GM21825 (cell line): ENCODE data around the gene INKA1.

ENCODE experiments used
- ATAC-seq: cut with Tn5 transposase; IDR thresholded peaks from one replicate; pipeline ENCODE4 v1.9.1; 2021; ENCODE audit warnings: mild to moderate bottlenecking, moderate library complexity; ENCODE audit not compliant: unreplicated experiment

INKA1 gene

DNA sequence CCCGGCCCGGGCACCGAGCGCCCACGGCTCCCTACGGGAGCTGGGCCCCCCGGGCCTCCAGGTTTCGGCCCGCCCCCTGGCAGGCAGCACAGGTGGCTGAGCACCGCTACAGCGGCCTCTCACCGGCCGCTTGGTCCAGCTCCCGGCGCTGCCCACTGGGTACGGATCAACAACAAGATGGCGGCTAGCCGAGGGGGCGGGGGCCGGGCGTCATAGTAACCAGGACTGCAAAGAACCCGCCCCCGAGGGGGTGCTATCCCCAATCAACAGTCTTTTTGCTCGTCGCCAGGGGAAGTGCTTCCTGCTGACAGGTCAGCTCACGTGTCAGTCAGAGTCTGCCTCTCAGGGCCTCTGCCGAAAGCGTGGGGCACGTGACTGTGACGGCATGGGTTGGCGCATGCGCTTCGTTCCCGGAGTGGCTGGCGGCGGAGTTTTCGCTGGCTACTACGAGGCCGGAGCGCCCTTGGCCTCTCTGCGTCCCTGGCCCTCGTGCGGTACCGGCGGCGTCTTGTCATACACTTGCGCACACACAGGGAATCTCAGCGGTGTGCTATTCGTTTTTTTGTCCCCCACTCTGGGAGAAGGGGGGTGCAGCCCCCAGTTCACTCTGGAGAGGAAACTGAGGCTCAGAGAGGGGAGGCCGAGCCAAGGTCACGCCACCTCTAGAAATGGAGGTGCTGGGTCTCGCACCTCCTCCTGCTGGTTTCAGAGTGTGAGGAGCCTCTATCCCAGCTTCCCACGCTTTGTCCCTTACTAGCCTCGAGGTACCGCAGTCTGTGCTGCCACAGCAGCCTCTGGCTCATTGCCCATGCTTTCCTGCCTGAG lies 16.5 kb upstream of the INKA1 start, which contains the start of gene IP6K1:
Gene IP6K1, minus strand, starts transcription at position 186 of the 825 bp plus-strand sequence. CDS start 38,502 bp downstream, outside the sequence.
- peak; percentile 96 for ATAC-seq

DNA sequence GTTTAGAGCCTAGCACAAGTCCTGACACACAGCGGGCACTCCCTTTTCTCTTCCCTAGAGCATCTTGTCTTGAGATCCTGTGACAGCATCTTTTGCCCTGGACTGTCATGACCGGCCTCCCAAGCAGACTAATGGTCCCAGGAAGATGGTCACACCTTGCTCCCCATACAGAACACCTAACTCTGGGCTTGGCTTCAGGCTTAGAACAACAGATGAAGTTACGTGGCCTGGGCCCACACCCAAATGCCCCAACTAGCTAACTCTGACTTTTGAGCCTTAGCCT lies 15.9 kb upstream of the INKA1 start:
- no peak for ATAC-seq

DNA sequence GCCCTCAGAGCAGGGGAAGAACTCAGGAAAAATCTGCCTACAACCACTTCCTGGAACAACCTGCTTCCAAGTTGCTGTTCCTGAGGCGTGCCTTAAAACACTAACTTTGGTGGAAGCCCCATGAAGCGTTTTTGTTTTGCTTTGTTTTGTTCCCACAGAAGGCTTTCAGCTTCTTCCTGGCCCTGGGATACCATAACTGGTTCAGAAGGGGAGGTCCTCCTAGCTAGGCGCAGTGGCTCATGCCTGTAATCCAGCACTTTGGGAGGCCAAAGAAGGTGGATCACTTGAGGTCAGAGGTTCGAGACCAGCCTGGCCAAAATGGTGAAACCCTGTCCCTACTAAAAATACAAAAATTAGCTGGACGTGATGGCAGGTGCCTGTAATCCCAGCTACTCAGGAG lies 15.5 kb upstream of the INKA1 start:
- ATAC-seq = no peak

DNA sequence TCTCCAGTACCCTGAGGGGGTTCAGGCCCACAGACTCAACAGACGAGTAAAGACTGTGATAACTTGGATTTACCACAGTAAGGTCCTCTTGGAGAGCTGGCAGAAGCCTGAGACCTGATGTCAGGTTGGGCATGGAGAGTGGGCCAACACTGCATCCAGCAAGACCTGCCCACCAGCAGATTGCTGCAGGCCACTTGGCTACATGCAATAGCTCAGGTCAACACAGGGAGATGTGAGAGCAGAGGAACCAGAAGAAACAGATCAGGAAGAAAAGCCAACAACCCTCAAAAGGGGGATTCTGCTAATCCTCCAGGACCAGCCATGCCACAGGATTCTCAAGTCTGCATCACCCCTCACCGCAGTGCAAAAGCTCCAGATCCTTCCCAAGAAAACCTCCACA lies 15.0 kb upstream of the INKA1 start:
- ATAC-seq = no peak

DNA sequence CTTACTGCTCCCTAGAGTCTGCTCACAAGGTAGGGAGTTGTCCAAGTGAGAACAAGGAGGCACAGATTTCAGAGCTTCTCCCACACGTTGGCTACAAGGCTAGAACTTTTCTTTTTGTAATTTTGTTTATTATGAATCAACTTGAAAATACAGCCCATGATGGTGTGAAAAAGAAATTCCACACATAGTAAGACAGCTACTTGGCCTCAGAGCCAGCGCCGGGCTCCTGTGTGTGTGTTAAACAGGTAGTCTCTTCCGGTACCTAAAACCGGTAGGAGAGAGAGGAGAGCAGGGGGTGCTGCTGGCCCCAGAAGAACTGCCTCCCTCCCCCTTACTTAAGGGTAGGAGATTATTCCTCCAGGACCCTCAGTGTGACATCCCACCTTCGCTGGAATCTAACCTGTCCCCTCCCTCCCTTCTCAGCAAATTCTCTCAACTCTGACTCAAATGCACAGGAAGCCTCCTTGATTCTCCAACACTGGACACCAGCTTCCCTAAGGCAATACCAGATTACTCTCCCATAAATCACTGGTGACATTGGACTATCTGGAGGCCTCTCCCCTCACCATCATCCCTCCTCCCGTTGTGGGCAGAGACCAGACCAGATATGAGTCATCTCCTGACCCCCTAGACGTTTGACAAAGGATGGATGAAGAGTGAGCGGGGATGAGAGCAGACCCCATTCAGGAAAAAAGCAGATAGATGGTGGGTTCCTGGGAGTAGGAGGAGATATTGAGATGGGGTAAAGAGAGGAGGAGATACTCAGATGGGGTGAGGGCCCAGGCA lies 12.2 kb upstream of the INKA1 start:
- ATAC-seq = no peak

DNA sequence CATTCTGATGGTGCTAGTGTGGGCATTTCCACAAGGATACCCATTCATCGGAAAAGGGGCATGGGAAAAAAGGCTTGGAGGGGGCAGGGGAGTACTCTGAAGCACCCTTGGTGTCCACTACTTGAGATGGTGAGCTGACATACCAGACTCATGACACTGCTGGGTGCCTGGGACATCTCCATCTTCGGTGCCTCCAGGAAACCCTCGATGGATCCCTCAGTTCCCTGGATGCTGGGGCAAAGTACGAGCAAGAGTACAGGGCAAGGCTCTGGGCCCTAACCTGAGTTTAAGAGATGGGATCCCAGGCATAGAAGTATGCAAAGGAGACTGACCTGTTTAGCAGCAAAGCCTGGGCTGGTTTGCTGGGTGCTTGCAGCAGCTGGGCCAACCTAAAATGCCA lies 11.5 kb upstream of the INKA1 start:
- ATAC-seq = no peak

DNA sequence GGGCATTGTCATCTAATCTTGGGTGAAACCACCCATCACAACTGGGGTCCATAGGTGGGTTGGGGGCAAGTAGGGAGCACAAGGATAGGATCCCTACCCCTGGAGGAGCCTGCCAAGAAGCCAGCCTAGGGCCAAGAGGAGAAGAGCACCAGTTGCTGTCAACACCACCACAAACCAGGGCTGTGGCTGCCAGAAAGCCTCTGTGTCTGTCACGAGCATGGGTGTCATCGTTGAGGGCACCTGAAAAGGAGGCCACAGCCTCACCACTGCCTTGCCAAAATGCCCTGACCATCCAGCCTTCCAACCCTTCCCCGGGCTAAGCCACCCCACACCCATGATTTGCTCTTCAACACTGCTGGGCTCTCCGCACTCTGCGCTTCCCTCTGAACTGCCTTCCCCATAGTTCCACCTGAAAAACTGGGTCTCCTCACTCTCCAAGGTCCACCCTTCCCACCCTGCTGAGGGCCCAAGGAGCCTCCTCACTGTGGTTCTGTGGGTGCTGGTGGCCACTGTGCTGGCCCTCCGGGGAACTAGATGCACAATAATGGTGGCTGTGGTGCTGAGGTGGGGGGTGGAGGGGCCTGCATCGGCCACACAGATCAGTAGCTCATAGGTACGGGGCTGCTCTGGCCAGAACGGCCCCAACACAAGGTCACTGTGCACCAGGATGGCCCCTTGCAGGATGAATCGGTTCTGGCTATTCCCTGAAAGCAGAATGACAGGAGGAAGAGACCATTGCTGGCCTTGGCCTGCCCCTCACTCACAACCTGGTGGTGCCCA lies 10.5 kb upstream of the INKA1 start:
- ATAC-seq = no peak

DNA sequence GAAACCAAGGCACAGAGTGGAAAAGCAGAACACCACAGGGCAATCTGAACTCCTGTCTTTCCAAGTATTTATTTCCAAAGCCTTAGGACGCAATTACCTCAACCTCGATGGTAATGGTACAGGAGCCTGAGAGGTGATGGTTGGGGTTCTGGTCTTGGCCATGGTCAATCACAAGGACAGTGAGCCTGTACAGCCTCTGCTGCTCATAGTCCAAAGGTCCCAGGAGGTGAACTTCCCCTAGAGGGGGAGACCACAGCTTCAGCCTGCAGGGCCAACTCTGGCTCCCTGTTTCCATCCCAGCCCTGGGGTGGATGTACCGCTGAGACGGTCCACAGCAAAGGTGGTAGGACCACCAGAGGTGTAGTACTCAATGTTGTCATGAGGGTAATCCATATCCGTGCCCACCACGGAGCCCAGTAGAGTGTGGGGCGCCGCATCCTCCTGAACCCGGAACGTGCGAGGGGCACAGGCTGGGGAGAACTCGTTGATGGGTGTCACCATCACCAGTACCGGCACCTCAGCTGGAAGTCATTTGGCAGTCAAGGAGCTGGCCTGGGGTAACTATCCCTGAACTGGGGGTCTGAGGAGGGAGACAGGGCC lies 9.5 kb upstream of the INKA1 start:
- no peak for ATAC-seq

DNA sequence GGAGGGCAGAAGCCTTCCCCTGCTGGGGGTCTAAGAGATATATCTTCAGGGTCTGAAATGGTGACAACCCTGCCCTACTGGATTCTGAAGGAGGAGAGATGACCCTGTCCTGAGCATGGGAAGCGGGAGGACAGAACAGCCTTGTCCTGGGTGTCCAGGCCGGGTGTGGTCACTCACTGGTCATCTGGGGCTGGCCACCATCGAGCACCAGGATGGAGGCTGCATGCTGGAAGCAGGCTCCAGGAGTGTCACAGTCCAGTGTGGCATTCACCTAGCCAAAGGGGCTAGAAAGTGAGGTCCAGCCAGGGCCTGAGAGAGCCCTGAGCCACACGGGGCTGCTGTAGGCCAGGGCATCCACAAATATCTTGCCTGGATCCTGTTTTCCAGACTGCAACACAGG lies 8.6 kb upstream of the INKA1 start:
- no peak for ATAC-seq

DNA sequence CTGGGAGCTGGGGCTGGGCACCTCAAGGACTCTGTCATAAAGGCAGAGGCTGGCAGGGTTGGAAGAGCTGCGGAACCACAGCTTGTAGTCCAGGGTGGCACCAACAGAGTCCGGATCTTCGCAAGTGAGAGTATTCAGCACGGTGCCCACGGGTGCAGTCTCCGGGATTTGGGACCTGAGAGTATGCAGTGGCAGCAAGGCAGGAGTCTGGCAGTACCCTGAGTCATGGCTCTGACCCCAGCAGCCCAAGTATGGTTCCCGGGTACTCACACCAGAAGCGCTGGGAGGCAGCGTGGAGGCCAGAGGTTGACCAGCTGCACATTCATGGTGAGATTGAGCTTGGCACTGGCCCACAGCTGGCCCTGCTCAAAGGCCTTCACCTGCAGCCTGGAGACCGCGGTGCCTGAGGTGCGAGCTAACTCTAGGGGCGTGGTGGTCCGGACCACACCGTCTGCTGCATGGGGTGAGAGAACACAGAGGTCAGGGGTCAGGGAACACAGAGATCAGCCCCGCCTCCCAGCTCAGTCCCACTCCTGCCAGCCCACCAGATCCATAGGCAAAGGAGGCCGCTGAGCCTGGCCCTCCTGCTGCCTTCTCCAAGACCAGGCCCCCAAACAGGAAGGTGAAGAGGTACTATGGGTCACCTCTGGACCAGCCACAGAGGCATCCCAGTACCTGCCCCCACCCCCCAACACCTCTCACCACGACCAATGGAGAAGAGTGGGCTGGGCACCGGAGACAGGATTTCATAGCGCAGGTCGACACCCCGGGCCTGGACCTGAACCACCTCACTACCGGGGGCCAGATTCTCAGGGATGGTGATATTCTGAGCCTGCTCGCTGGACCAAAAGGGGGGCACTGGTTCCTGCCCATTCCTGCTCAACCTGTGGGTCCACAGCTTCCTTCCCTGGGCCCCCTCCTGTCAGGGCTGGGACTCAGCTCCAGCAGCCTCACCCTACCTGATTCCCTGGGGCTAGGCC lies 7.8 kb upstream of the INKA1 start:
- ATAC-seq = no peak

DNA sequence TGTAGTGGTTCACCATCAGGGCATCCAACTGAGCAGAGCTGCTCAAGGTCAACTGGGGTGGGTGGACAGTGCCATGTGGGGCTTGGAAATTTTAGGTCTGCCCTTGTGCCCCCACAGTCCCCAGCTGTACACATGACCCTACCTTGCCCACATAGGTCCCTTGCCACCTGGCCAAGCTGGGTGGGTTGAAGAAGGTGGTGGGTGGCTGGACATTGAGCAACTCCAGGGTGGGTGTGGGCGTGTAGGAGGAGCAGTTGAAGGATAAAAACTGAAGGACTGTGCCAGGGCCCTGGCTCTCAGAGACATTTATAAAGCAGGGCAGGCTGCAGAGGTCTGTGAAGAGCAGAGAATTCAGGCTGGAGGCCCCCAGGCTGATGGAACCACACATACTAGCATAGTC lies 4.0 kb upstream of the INKA1 start:
- ATAC-seq = no peak

DNA sequence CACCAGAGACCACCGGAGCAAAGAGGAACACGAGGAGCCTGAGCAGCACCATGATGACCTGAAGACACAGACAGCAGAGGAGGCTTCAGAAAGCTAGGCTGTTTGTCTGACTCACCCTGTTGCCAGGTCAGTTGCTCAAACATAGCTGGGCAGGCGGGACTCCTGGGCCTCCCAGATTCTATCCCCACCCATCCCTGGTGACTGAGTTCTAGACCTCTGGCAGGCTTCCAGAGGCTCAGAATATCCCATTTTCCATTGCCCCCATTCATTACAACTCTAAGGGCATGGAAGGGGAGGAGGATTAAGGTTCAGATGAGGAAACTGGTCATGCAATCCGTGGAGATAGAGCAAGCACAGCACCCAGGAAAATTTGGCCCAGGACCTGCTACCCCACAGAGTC lies 3.3 kb upstream of the INKA1 start, which contains the start of gene CDHR4:
Gene CDHR4, minus strand, starts transcription at position 113 of the 400 bp plus-strand sequence. Its CDS starts 61 bp downstream, at position 52.
- ATAC-seq = no peak

DNA sequence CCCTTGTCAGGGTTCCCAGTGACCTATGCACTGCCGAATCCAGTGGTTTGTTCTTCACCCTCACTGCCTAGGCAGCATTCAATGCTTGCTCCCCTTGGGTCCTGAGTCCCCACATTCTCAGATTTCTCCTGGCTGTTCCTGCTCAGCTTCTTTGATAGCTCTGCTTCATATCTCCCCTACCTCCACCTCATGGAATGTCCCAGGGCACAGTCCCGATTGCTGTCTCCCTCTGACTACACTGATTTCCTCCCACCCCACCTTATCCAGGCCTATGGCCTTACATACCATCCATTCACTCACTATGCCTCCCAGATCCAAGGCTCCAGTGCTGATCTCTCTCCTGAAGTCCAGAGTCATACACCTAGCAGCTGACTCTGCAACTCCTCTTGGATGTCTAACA lies 1.9 kb upstream of the INKA1 start:
- ATAC-seq = no peak

DNA sequence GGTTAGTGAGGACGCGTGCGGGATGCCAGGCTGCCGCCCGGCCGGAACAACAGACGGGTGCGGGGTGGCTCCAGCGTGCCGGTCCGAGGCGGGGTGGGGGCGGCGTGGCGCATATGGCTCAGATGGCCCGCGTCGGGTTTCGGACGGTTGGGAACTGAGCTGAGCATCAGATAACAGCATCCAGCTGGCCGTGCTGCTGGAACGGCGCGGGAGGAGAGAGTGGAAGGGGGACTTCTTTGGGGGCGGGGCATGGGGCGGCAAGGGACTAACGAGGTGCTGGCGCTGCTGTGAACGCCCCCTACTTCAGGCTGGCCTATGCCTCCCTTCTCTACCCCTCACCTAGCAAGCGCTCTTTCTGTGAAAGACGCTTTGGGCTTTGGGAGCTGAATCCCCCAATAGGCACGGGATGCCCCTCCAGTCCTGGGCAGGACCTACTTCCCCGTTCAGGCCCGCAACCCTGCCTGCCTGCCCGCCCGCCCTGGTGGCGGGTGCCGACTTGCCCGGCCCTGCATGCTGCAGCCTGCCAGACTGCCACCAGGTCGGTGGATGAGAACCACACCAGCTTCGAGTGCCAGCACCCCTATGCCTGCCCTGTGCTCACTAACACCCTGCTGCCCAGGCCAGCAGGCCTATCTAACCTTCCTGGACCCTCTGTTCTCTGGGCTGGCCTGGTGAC lies 542 bp downstream of the INKA1 start:
- no peak for ATAC-seq

DNA sequence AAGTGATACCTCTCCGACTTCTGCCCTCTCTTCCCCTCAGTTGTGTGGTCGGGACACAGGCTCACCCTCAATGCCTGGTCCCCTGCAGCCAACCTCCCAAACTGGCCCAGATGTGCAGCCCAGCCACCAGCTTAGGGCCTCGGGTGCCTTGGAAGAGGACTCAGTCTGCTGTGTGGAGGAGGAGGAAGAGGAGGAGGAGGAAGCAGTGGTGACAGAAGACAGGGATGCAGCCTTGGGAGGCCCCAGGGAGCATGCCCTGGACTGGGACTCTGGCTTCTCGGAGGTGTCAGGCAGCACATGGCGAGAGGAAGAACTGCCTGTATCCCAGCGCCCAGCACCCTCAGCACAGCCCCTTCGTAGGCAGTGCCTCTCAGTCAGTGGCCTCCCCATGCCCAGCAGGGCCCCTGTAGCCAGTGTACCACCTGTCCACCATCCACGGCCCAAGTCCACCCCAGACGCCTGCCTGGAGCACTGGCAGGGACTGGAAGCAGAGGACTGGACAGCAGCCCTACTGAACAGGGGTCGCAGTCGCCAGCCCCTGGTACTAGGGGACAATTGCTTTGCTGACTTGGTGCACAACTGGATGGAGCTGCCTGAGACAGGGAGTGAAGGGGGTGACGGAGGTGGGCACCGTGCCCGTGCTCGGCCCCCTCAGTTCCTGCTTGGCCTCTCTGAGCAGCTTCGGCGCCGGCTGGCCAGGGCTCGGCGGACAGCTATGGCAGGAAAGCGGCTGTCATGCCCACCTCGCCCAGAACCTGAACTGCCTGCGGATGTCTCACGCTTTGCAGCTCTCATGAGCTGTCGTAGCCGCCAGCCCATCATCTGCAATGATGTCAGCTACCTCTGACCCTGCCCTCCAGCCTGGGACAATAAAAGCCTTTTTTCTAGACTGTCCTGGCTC lies 1.3 kb downstream of the INKA1 start:
- no peak for ATAC-seq

DNA sequence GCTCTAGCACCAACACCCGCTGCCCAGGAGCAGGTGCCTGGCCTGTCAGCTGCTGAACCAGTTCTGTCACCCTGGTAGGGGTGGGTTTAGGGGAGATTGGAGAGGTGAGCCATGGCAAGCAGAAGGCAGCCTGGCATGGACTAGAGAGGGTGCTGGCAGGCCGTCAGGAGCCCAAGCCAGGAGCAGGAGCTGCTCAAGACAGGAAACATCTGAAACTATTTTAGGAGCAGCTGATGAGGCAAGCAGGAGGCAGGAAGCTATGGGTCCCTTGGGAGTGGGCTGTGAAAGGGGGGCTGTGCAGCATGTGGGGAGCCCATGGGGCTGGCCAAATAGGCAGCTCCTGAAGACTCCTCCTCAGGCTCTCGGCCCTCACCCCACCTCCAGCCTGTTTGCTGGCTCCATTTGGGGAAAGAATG lies 2.3 kb downstream of the INKA1 start:
- no peak for ATAC-seq

DNA sequence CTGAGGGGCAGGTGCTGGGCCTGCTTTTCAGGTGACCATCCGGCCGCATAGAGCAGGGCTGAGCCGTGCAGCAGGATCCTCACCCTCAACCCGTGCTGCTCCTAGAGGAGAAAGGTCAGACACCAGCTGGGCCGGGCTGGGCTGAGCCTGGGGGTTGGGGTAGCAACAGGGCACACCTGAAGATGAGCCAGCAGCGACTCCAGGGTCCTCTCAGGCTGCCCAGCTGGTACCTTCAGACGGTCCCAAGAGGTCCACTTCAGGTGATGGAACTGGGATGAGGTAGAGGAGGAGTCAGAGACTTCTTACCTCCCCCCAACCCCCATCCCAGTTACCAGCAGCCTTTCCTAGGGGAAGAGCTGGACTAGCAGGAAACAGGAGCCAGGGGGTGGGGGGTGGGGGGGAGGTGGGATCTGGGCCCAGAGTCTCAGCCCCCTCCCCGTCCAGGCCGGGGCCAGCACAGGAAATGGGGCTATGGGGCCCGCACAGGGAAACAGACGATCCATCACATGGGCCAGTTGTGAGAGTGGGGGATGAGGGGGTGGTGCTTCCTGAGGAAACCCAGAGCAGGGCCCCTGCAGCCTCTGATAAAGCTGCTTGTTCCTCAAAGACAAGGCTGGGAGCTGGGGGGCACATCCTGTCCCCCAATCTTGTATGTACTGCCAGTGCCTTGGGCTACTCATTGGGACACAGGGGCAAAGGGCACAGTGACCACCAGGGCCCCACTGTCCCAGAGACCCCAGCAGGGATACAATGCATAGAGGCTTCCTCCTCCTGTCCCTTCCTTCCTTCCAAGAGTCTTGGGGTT lies 3.0 kb downstream of the INKA1 start:
- no peak for ATAC-seq

DNA sequence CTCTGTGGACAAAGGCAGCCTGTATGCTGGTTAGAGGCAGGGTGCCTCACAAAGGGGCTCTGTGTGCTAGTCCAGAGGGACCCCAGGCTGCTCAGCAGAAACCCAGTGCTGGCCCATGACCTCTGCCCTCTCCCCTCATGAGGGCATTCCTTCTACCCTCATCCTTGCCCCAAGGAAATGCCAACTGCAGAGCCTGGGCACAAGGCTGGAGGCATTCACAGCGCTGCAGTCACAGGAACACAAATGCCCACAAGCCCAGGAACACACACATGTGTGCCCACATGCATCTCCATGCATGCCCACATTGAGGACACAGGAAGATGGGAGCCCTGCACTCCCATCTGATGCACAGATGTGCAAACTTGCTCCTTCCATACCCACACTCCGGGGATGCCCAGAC lies 3.8 kb downstream of the INKA1 start:
- ATAC-seq = no peak
